ENCODE measurements around the gene PLEK2. TPM values are rescaled to one million over a fixed set of nuclear protein-coding genes. Genes with fewer than 3 reads are reported as not detected.

The PLEK2 gene
- total RNA-seq, 2 donors from 2014 or later: 1.6 to 2.0 TPM

- Mint-ChIP-seq H3K27ac (peak overlapping the region; percentile 90), H3K9me3 (peaks cover 9% of the 10 kb centered on the region), H3K4me1 (peaks cover 64% of the 10 kb centered on the region), H3K27me3 (ENCODE audit: insufficient read depth) (no peaks in the 10 kb centered on the region), H3K36me3 (ENCODE audit: low read depth) (no peaks in the 10 kb centered on the region), H3K4me3 (peak overlapping the region; percentile 26)
- no peak overlapping the region for H3K4me3 ChIP-seq (ENCODE audit: low read length)
- no peaks in the 10 kb centered on the region for H3K27me3 ChIP-seq (ENCODE audit: control insufficient read depth, insufficient read depth, low read length, poor library complexity, severe bottlenecking)
- TF ChIP-seq, protein P1, sequence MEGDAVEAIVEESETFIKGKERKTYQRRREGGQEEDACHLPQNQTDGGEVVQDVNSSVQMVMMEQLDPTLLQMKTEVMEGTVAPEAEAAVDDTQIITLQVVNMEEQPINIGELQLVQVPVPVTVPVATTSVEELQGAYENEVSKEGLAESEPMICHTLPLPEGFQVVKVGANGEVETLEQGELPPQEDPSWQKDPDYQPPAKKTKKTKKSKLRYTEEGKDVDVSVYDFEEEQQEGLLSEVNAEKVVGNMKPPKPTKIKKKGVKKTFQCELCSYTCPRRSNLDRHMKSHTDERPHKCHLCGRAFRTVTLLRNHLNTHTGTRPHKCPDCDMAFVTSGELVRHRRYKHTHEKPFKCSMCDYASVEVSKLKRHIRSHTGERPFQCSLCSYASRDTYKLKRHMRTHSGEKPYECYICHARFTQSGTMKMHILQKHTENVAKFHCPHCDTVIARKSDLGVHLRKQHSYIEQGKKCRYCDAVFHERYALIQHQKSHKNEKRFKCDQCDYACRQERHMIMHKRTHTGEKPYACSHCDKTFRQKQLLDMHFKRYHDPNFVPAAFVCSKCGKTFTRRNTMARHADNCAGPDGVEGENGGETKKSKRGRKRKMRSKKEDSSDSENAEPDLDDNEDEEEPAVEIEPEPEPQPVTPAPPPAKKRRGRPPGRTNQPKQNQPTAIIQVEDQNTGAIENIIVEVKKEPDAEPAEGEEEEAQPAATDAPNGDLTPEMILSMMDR (conservative IDR thresholded peaks at IDR 0.05): no peak
- H3K4me1 ChIP-seq (ENCODE audit: control insufficient read depth, insufficient read depth, low read length): peaks cover 17% of the 10 kb centered on the region
- no peaks in the 10 kb centered on the region for H3K9me3 ChIP-seq (ENCODE audit: control insufficient read depth, low read length)
- no peak overlapping the region for H3K9ac ChIP-seq (ENCODE audit: extremely low read depth, low read length, poor library complexity, severe bottlenecking)
- DNase-seq: peak; percentile 64
- WGBS, 2 experiments (ENCODE audit: insufficient coverage in 1 of 2, insufficient read length in 1 of 2): 70 to 81% methylated on average over 3 of the region's 3 CpGs
- H3K36me3 ChIP-seq (ENCODE audit: control insufficient read depth, insufficient read depth, low read length): no peaks in the 10 kb centered on the region
- no peak overlapping the region for H3K27ac ChIP-seq (ENCODE audit: low read depth, low read length)
Measured at GRCh38 chr14:67444395-67444794, 32.4 kb upstream of the PLEK2 start.

GRCh38 chr14:67442139-67442906, 30.4 kb upstream of the PLEK2 start:
- no peak overlapping the region for H3K4me3 Mint-ChIP-seq

DNA sequence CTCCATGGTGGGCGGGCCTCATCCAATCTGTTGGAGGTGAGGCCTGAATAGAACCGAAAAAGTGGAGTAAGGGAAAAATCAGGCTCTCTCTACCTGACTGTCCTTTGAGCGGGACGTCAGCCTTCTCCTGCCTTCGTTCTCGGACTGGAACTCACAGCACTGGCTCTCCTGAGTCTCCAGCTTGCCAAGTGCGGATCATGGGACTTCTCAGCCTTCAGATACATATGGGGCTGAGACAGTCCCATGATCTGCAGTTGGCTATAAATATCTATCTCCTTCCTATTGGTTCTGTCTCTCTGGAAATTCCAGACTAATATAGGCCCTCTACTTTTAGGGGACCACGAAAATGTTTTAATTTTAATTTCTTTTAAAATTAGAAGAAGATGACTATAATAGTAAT, 29.7 kb upstream of the PLEK2 start:
- no peaks in the 10 kb centered on the region for H3K27me3 Mint-ChIP-seq (ENCODE audit: insufficient read depth)
- no peak overlapping the region for H3K4me3 Mint-ChIP-seq
- Histone ChIP-seq H3K9ac (ENCODE audit: extremely low read depth, low read length, poor library complexity, severe bottlenecking) (no peak overlapping the region), H3K36me3 (ENCODE audit: control insufficient read depth, insufficient read depth, low read length) (no peaks in the 10 kb centered on the region), H3K4me1 (ENCODE audit: control insufficient read depth, insufficient read depth, low read length) (peaks cover 14% of the 10 kb centered on the region), H3K4me3 (ENCODE audit: low read length) (no peak overlapping the region), H3K27ac (ENCODE audit: low read depth, low read length) (no peak overlapping the region), H3K27me3 (ENCODE audit: control insufficient read depth, insufficient read depth, low read length, poor library complexity, severe bottlenecking) (no peaks in the 10 kb centered on the region), H3K9me3 (ENCODE audit: control insufficient read depth, low read length) (no peaks in the 10 kb centered on the region)
- DNase-seq: no peak
- WGBS, 2 experiments (ENCODE audit: insufficient coverage in 1 of 2, insufficient read length in 1 of 2): 92% methylated on average over 7 to 8 of the region's 8 CpGs
- no peaks in the 10 kb centered on the region for H3K9me3 Mint-ChIP-seq
- peaks cover 52% of the 10 kb centered on the region for H3K4me1 Mint-ChIP-seq
- no peaks in the 10 kb centered on the region for H3K36me3 Mint-ChIP-seq (ENCODE audit: low read depth)
- no peak overlapping the region for H3K27ac Mint-ChIP-seq
- TF ChIP-seq, protein P1 (conservative IDR thresholded peaks at IDR 0.05): no peak

More at GRCh38 chr14:67442139-67442906, 30.4 kb upstream of the PLEK2 start:
- H3K9me3 Mint-ChIP-seq: no peaks in the 10 kb centered on the region
- DNase-seq: peak; percentile 42
- peaks cover 59% of the 10 kb centered on the region for H3K4me1 Mint-ChIP-seq
- H3K9ac ChIP-seq (ENCODE audit: extremely low read depth, low read length, poor library complexity, severe bottlenecking): no peak overlapping the region
- H3K27ac Mint-ChIP-seq: no peak overlapping the region
- H3K27ac ChIP-seq (ENCODE audit: low read depth, low read length): no peak overlapping the region
- H3K27me3 ChIP-seq (ENCODE audit: control insufficient read depth, insufficient read depth, low read length, poor library complexity, severe bottlenecking): no peaks in the 10 kb centered on the region
- peaks cover 17% of the 10 kb centered on the region for H3K4me1 ChIP-seq (ENCODE audit: control insufficient read depth, insufficient read depth, low read length)
- H3K36me3 Mint-ChIP-seq (ENCODE audit: low read depth): no peaks in the 10 kb centered on the region
- H3K4me3 ChIP-seq (ENCODE audit: low read length): no peak overlapping the region
- H3K27me3 Mint-ChIP-seq (ENCODE audit: insufficient read depth): no peaks in the 10 kb centered on the region
- H3K9me3 ChIP-seq (ENCODE audit: control insufficient read depth, low read length): no peaks in the 10 kb centered on the region
- TF ChIP-seq, protein P1 (conservative IDR thresholded peaks at IDR 0.05): no peak
- WGBS, 2 experiments (ENCODE audit: insufficient coverage in 1 of 2, insufficient read length in 1 of 2): 92 to 95% methylated on average over 6 to 8 of the region's 8 CpGs
- no peaks in the 10 kb centered on the region for H3K36me3 ChIP-seq (ENCODE audit: control insufficient read depth, insufficient read depth, low read length)

Measured in endodermal cell (in vitro differentiated cells).